Testis (tissue), 2 donors: ENCODE results near the gene ACP3.

Experiments used
- CTCF ChIP-seq, 3 experiments: fragments of 450-650 bp in 2 of 3; fragments of 200-600 bp in 1 of 3; sonication (generic) in 1 of 3; IDR thresholded peaks; one replicate each; pipeline ENCODE4 v1.5.1; 2016 to 2019; ENCODE audit warnings: antibody characterized with exemption in 3 of 3, mild to moderate bottlenecking in 2 of 3, moderate library complexity in 1 of 3
- POLR2A ChIP-seq: fragments of 450-650 bp; IDR thresholded peaks from one replicate; pipeline ENCODE4 v1.6.1; 2017; ENCODE audit warnings: antibody characterized with exemption, mild to moderate bottlenecking, moderate library complexity

- TF ChIP-seq POLR2A (no peak), CTCF (IDR thresholded peaks at IDR 0.05) (peak in 2 of 3 experiments; percentile 53 to 66)
Measured at GRCh38 chr3:132399054-132399929, 82.1 kb downstream of the ACP3 start.
